CD14-positive monocyte (primary cell): Measurements from ENCODE around the gene CACNA1C. TPM values are rescaled to one million over a fixed set of nuclear protein-coding genes. Genes with fewer than 3 reads are reported as not detected.

Source experiments
- DNase-seq, 3 donors: peaks; one replicate each; pipeline ENCODE4 v3.0.0-alpha.2; 2011 to 2022
- H2AFZ ChIP-seq: 2 replicates; pipeline ENCODE4 v1.6.0; 2012; ENCODE audit warnings: mild to moderate bottlenecking, low read depth, low read length, inconsistent platforms; ENCODE audit not compliant: insufficient read depth, poor library complexity, severe bottlenecking
- H3K27ac ChIP-seq, 2 donors: 1 replicate in 1 of 2; 2 replicates in 1 of 2; pipeline ENCODE4 v1.5.1; 2012 to 2013; ENCODE audit warnings: low read length in 2 of 2, control low read depth in 1 of 2, inconsistent platforms in 1 of 2, low read depth in 1 of 2, mild to moderate bottlenecking in 1 of 2
- H3K27me3 ChIP-seq, 2 donors: one replicate each; pipeline versions ENCODE4 v1.6.0 to v1.6.1; 2011 to 2013; ENCODE audit warnings: low read length in 2 of 2; ENCODE audit not compliant: control insufficient read depth in 2 of 2, insufficient read depth in 2 of 2
- H3K36me3 ChIP-seq, 2 donors: replicated peaks in 1 of 2; 1 replicate in 1 of 2; 2 replicates in 1 of 2; pipeline versions ENCODE4 v1.5.1 to v1.6.1; 2012 to 2013; ENCODE audit warnings: low read length in 2 of 2, control low read depth in 1 of 2, inconsistent platforms in 1 of 2, mild to moderate bottlenecking in 1 of 2; ENCODE audit not compliant: insufficient read depth in 2 of 2, control insufficient read depth in 1 of 2
- H3K4me1 ChIP-seq, 2 donors: 1 replicate in 1 of 2; 2 replicates in 1 of 2; pipeline versions ENCODE4 v1.5.1 to v1.6.1; 2012 to 2013; ENCODE audit warnings: low read length in 2 of 2, control low read depth in 1 of 2, inconsistent platforms in 1 of 2, mild to moderate bottlenecking in 1 of 2, moderate library complexity in 1 of 2; ENCODE audit not compliant: insufficient read depth in 2 of 2, control insufficient read depth in 1 of 2
- H3K4me2 ChIP-seq: replicated peaks from 2 replicates; pipeline ENCODE3; 2012; ENCODE audit warnings: low read length, moderate library complexity, mild to moderate bottlenecking; ENCODE audit not compliant: poor library complexity, severe bottlenecking; ENCODE audit errors: extremely low read depth
- H3K4me3 ChIP-seq, 3 experiments: fragments of 200-600 bp in 1 of 3; sonication (generic) in 1 of 3; replicated peaks in 1 of 3; 1 replicate in 2 of 3; 2 replicates in 1 of 3; pipeline ENCODE4 v1.5.1; 2011 to 2013; ENCODE audit warnings: low read length in 3 of 3, mild to moderate bottlenecking in 3 of 3, control low read depth in 2 of 3, low read depth in 2 of 3, inconsistent platforms in 1 of 3, moderate library complexity in 1 of 3
- H3K79me2 ChIP-seq: 2 replicates; pipeline ENCODE4 v1.6.0; 2012; ENCODE audit warnings: mild to moderate bottlenecking, control low read depth, inconsistent platforms, low read length, moderate library complexity; ENCODE audit not compliant: insufficient read depth
- H3K9ac ChIP-seq: 2 replicates; pipeline ENCODE4 v1.6.0; 2017; ENCODE audit warnings: low read length, mild to moderate bottlenecking; ENCODE audit not compliant: insufficient read depth, poor library complexity, severe bottlenecking
- H3K9me3 ChIP-seq, 2 donors: replicated peaks in 1 of 2; 1 replicate in 1 of 2; 2 replicates in 1 of 2; pipeline versions ENCODE4 v1.5.1 to v1.6.1; 2012 to 2013; ENCODE audit warnings: low read length in 2 of 2, control low read depth in 1 of 2; ENCODE audit not compliant: control insufficient read depth in 1 of 2, insufficient read depth in 1 of 2
- H4K20me1 ChIP-seq: 2 replicates; pipeline ENCODE4 v1.6.0; 2012; ENCODE audit warnings: mild to moderate bottlenecking, low read length, control low read depth, moderate library complexity; ENCODE audit not compliant: insufficient read depth
- H3K27ac Mint-ChIP-seq, 7 donors: one replicate each; pipeline ENCODE4 v1.8.0; 2020; ENCODE audit warnings: mild to moderate bottlenecking in 7 of 7, mixed read lengths in 7 of 7, moderate library complexity in 6 of 7, inconsistent platforms in 2 of 7
- H3K27me3 Mint-ChIP-seq, 3 donors: one replicate each; pipeline ENCODE4 v1.8.0; 2021 to 2022; ENCODE audit warnings: low read depth in 3 of 3, mild to moderate bottlenecking in 3 of 3, mixed read lengths in 3 of 3, moderate library complexity in 3 of 3, inconsistent platforms in 1 of 3
- H3K36me3 Mint-ChIP-seq, 2 donors: one replicate each; pipeline ENCODE4 v1.8.0; 2020; ENCODE audit warnings: mixed read lengths in 2 of 2, inconsistent platforms in 1 of 2, mild to moderate bottlenecking in 1 of 2
- H3K4me1 Mint-ChIP-seq: one replicate; pipeline ENCODE4 v1.8.0; 2020; ENCODE audit warnings: mild to moderate bottlenecking, mixed read lengths
- H3K4me3 Mint-ChIP-seq, 2 donors: one replicate each; pipeline ENCODE4 v1.8.0; 2020; ENCODE audit warnings: mild to moderate bottlenecking in 2 of 2, mixed read lengths in 2 of 2, moderate library complexity in 1 of 2
- H3K9me3 Mint-ChIP-seq, 7 donors: one replicate each; pipeline ENCODE4 v1.8.0; 2020 to 2022; ENCODE audit warnings: mixed read lengths in 7 of 7, mild to moderate bottlenecking in 6 of 7, moderate library complexity in 6 of 7, inconsistent platforms in 2 of 7
- CTCF ChIP-seq: fragments of 200-600 bp; IDR thresholded peaks from one replicate; pipeline ENCODE4 v1.8.0; 2022; ENCODE audit warnings: antibody characterized with exemption, mild to moderate bottlenecking
- WGBS: methylation state at CpG from one replicate; pipeline ENCODE4 v1.1.5; 2013; ENCODE audit warnings: missing lambda C conversion rate; ENCODE audit not compliant: insufficient coverage; 5-methylcytosine and 5-hydroxymethylcytosine counted together
- intact Hi-C, 2 donors: fragments of 100-400 bp; cut with micrococcal nuclease; formaldehyde crosslinking; loops; one replicate each; pipeline versions ENCODE4 v1.15.0 to v1.15.1; 2023
- polyA plus RNA-seq, 3 donors: library from polyadenylated mRNA; depleted of rRNA in 1 of 3; unstranded in 2 of 3; stranded (reverse) in 1 of 3; fragments of 300-500 nt in 2 of 3; fragments of >200 nt in 1 of 3; fragmentation: Illumina TruSeq in 2 of 3; gene quantifications; 1 replicate in 2 of 3; 2 replicates in 1 of 3; pipeline ENCODE4 v1.2.3, GENCODE V29; 2012 to 2021

Gene CACNA1C
- polyA plus RNA-seq, 3 donors: not detected

DNA sequence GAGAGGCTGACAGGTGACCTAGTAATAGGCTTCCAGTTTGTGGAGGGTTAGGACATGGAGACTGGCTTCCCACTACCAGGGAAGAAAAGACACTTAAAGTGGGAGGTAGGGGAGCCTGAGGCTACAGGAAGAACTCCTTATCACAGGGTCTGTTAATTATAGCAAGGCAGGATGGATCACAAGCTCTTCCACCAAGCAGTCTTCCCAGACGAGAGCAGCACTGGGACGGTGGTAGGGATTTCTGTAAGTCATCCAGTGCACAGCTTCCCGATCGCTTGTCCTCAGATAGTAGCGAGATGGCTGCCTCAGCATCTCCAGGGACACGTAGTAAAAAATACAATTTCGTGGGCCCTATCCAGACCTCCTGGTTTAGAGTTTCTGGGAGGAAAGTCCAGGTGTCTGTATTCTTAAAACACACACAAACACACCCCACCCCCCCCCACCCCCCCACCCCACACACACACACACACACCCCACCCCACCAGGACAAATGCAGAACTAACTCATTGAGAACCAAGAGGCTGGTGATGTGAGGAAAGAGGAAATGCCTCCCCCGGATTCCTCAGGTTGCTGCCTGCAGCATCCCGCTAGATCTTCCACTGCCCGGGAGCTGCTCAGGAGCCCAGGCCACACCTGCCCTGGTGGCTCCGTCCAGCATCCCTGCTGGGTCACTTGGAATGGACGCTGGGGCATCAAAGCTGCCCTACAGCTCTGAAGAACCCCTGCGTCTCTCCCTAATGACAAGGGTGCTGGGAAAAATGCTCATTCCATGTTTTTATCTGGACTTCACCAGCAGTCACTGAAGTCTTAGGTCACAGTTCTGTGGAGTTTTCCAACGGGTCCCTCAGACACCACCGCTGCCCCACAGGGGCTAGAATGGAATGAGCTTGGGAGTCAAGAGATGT is 307.2 kb downstream of the CACNA1C start:
- H3K79me2 ChIP-seq: no peaks in the 10 kb centered on the region
- no peaks in the 10 kb centered on the region for H3K27me3 ChIP-seq
- no peak overlapping the region for H3K9ac ChIP-seq
- H3K9me3 ChIP-seq: no peaks in the 10 kb centered on the region
- H3K36me3 ChIP-seq: no peaks in the 10 kb centered on the region
- peaks cover 0 to 2% (median 0%) of the 10 kb centered on the region in 7 donors for H3K9me3 Mint-ChIP-seq
- peaks cover 55% of the 10 kb centered on the region for H3K4me1 Mint-ChIP-seq
- H2AFZ ChIP-seq: no peak overlapping the region
- intact Hi-C loops: loop anchor here in 1 of 2 donors (2.0 to 5.0 kb wide), 2 partner anchors 17 to 73 kb away; no protein-coding TSS in a partner anchor
- peaks cover 50 to 54% of the 10 kb centered on the region in 2 donors for H3K4me1 ChIP-seq
- H3K4me3 ChIP-seq: no peak overlapping the region
- H4K20me1 ChIP-seq: no peaks in the 10 kb centered on the region
- TF ChIP-seq CTCF: no peak
- peaks cover 0 to 7% (median 4%) of the 10 kb centered on the region in 3 donors for H3K27me3 Mint-ChIP-seq
- no peak overlapping the region for H3K4me3 Mint-ChIP-seq
- no peak overlapping the region for H3K27ac ChIP-seq
- H3K4me2 ChIP-seq: no peak overlapping the region
- DNase-seq: peak in 2 of 3 donors; percentile 40
- WGBS: 52% methylated on average over 9 of the region's 15 CpGs
- peak overlapping the region in 3 of 7 donors; percentile 19 to 51 (median 45) for H3K27ac Mint-ChIP-seq
- no peaks in the 10 kb centered on the region for H3K36me3 Mint-ChIP-seq

DNA sequence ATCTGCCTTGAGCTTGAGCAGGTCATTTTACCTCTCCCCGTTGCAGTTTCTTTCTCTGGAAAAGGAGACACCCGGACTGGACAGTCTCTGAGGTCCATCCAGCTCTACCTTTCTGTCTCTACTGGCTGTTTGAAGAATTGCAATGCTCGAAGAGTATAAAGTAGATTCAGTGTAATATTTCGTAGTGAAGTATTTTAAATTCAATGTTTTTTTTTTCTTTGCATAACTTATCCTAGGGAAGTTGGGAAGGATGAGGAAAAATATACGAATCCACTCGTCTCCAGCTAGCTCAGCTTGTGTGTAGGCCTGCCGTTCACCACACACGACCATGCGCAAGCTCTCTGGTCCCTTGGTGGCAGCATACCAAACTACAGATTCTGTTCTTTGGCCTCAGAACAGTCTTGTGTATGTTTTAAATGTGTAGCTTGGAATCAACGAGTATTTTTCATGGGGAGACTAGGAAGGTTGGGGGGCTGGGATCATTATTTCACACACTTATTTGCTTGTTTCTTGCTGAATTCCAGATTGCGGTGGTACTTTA is 307.9 kb downstream of the CACNA1C start:
- no peaks in the 10 kb centered on the region for H3K36me3 ChIP-seq
- DNase-seq: no peak
- intact Hi-C loops: no loop called here
- no peaks in the 10 kb centered on the region for H3K27me3 ChIP-seq
- no peaks in the 10 kb centered on the region for H4K20me1 ChIP-seq
- no peak overlapping the region for H3K27ac ChIP-seq
- H3K4me3 ChIP-seq: no peak overlapping the region
- 75% methylated on average over 1 of the region's 11 CpGs for WGBS
- H2AFZ ChIP-seq: no peak overlapping the region
- Mint-ChIP-seq H3K27ac (no peak overlapping the region), H3K4me1 (peaks cover 59% of the 10 kb centered on the region), H3K4me3 (no peak overlapping the region), H3K9me3 (peaks cover 0 to 2% (median 0%) of the 10 kb centered on the region in 7 donors), H3K27me3 (peaks cover 0 to 7% (median 4%) of the 10 kb centered on the region in 3 donors), H3K36me3 (no peaks in the 10 kb centered on the region)
- H3K9me3 ChIP-seq: no peaks in the 10 kb centered on the region
- no peak overlapping the region for H3K9ac ChIP-seq
- H3K4me1 ChIP-seq: peaks cover 54 to 59% of the 10 kb centered on the region in 2 donors
- TF ChIP-seq CTCF: no peak
- H3K79me2 ChIP-seq: no peaks in the 10 kb centered on the region
- H3K4me2 ChIP-seq: no peak overlapping the region
